ENCODE data around the gene PCDHGA2. TPM values are rescaled to one million over a fixed set of nuclear protein-coding genes. Genes with fewer than 3 reads are reported as not detected.

Gene PCDHGA2
- total and polyA plus RNA-seq, 9 of the 15 experiments (the other 6 are each of a cell fraction or from before 2014, with no cell fraction given) = 0.07 to 0.27 (median 0.15) TPM; not detected in 2

- no peak for TF ChIP-seq LCOR (CRISPR knock-in tag; IDR thresholded peaks at IDR 0.05)
- no peak for TF ChIP-seq PHF20 (IDR thresholded peaks at IDR 0.05; ENCODE audit: partially characterized antibody)
- TF ChIP-seq CREB5 (CRISPR knock-in tag; IDR thresholded peaks at IDR 0.05) = no peak
- TF ChIP-seq NELFE (IDR thresholded peaks at IDR 0.05; ENCODE audit: insufficient read depth, insufficient read length) = no peak
- TF ChIP-seq TGIF2 (CRISPR knock-in tag; IDR thresholded peaks at IDR 0.05) = no peak
- TF ChIP-seq TBL1XR1 (IDR thresholded peaks at IDR 0.05; ENCODE audit: low read length in 2 of 2) = no peak
- TF ChIP-seq ZNF436 (CRISPR knock-in tag; IDR thresholded peaks at IDR 0.05) = no peak
- no peak for TF ChIP-seq SRSF7 (optimal IDR thresholded peaks at IDR 0.05; ENCODE audit: low read depth, low read length)
- no peak for TF ChIP-seq ZNF398 (CRISPR knock-in tag; IDR thresholded peaks at IDR 0.05)
- TF ChIP-seq FOXM1 (IDR thresholded peaks at IDR 0.05; ENCODE audit: low read depth) = no peak
- no peak for TF ChIP-seq FOXM1 (CRISPR knock-in tag; IDR thresholded peaks at IDR 0.05; ENCODE audit: low read depth)
- H3K79me2 ChIP-seq (ENCODE audit: control insufficient read depth, insufficient read depth, low read length) = no peaks in the 10 kb centered on the region
- H3K36me3 ChIP-seq (ENCODE audit: control insufficient read depth, insufficient read depth, low read length) = no peaks in the 10 kb centered on the region
- no TSS peak for BruUV-seq (replicated peaks)
- no peak overlapping the region for H3K4me2 ChIP-seq (ENCODE audit: insufficient read depth, low read length)
- peaks cover 9 to 35% of the 10 kb centered on the region in 2 experiments; a peak in 4 of 5 replicates for H3K27me3 ChIP-seq (ENCODE audit: control insufficient read depth in 2 of 2, insufficient read depth in 2 of 2, low read length in 2 of 2)
- no peak overlapping the region for H3K27ac ChIP-seq (ENCODE audit: extremely low read depth, low read depth, low read length)
- ATAC-seq (no peak), FAIRE-seq (no peak), DNase-seq (ENCODE audit: extremely low read depth in 1 of 4, low spot score in 3 of 4) (no peak)
- in situ Hi-C loops (cut with MboI) = no loop called here
- intact Hi-C loops (cut with micrococcal nuclease) = no loop called here
- no peaks in the 10 kb centered on the region for H3K9me1 ChIP-seq (ENCODE audit: control insufficient read depth, insufficient read depth, low read length)
- H4K20me1 ChIP-seq (replicated peaks; ENCODE audit: control insufficient read depth, insufficient read depth, low read length) = no peaks in the 10 kb centered on the region
- CTCF ChIA-PET (ENCODE audit: low intra/inter-chr PET ratio) = no interaction called here
- H2AFZ ChIP-seq (ENCODE audit: low read depth, low read length) = no peak overlapping the region
- POLR2A ChIA-PET = interaction anchor here (0.7 kb wide), 1 partner anchor 13 kb away, joined by 3 read pairs; the partner anchor contains the start of gene PCDHGB5
- H3K9me3 ChIP-seq (replicated peaks; ENCODE audit: control insufficient read depth, insufficient read depth, low read depth, low read length) = no peaks in the 10 kb centered on the region
- peaks cover 0 to 11% of the 10 kb centered on the region in 2 experiments; a peak in 2 of 5 replicates for H3K4me1 ChIP-seq (replicated peaks in 1 of 2; ENCODE audit: control insufficient read depth in 2 of 2, insufficient read depth in 2 of 2, low read length in 2 of 2)
- H3K9ac ChIP-seq (ENCODE audit: insufficient read depth in 1 of 2, low read depth in 2 of 2, low read length in 2 of 2) = no peak overlapping the region
- 2% methylated on average over 43 of the region's 43 CpGs for WGBS (ENCODE audit: insufficient coverage, low coverage, missing lambda C conversion rate)
- no peak overlapping the region for H3K4me3 ChIP-seq
These were observed 46.1 kb downstream of the PCDHGA2 start for GRCh38 chr5:141384471-141385267.
